Esophagus muscularis mucosa (tissue), 4 donors: ENCODE results near the gene MS4A14. TPM values are rescaled to one million over a fixed set of nuclear protein-coding genes. Genes with fewer than 3 reads are reported as not detected.

ENCODE experiments used
- DNase-seq: peaks from one replicate; pipeline ENCODE4 v3.0.0-alpha.2; 2017; ENCODE audit errors: extremely low spot score
- H3K27ac ChIP-seq, 4 donors: fragments of 200-600 bp; sonication (generic); replicated peaks in 1 of 4; 1 replicate in 3 of 4; 2 replicates in 1 of 4; pipeline ENCODE4 v1.5.1; 2016 to 2019; ENCODE audit warnings: mild to moderate bottlenecking in 1 of 4
- H3K27me3 ChIP-seq, 4 donors: fragments of 200-600 bp; sonication (generic); one replicate each; pipeline versions ENCODE4 v1.5.1 to v1.6.0; 2016 to 2019
- H3K36me3 ChIP-seq, 4 donors: fragments of 200-600 bp; sonication (generic); one replicate each; pipeline ENCODE4 v1.5.1; 2016 to 2019
- H3K4me1 ChIP-seq, 4 donors: fragments of 200-600 bp; sonication (generic); one replicate each; pipeline ENCODE4 v1.5.1; 2016 to 2019
- H3K4me3 ChIP-seq, 4 donors: fragments of 200-600 bp; sonication (generic); 1 replicate in 2 of 4; 2 replicates in 2 of 4; pipeline ENCODE4 v1.5.1; 2016 to 2019; ENCODE audit warnings: mild to moderate bottlenecking in 4 of 4, moderate library complexity in 1 of 4
- H3K9me3 ChIP-seq, 4 donors: fragments of 200-600 bp; sonication (generic); 1 replicate in 3 of 4; 2 replicates in 1 of 4; pipeline ENCODE4 v1.5.1; 2016 to 2019
- EP300 ChIP-seq: sonication (generic); formaldehyde crosslinking; IDR thresholded peaks from one replicate; pipeline ENCODE4 v1.6.1; 2017; ENCODE audit warnings: antibody characterized with exemption
- POLR2A ChIP-seq: fragments of 450-650 bp; IDR thresholded peaks from one replicate; pipeline ENCODE4 v1.6.1; 2017; ENCODE audit warnings: antibody characterized with exemption, moderate library complexity, mild to moderate bottlenecking, low read depth
- POLR2AphosphoS5 ChIP-seq, 2 donors: sonication (generic); formaldehyde crosslinking; IDR thresholded peaks; one replicate each; pipeline ENCODE4 v1.6.1; 2017; ENCODE audit warnings: antibody characterized with exemption in 2 of 2
- WGBS: methylation state at CpG from one replicate; pipeline ENCODE4 v1.1.5; 2018; 5-methylcytosine and 5-hydroxymethylcytosine counted together
- intact Hi-C: fragments of 100-400 bp; cut with DNase I; formaldehyde crosslinking; loops from one replicate; pipeline ENCODE4 v1.15.1; 2023
- total RNA-seq, 4 donors: library from RNA; depleted of rRNA; stranded (reverse); fragments of >200 nt; gene quantifications; one replicate each; pipeline versions ENCODE4 v1.1.0 to v1.2.1, GENCODE V29; 2016
- TF ChIP-seq, protein P1 (sequence below), 3 experiments: fragments of 200-600 bp in 2 of 3; fragments of 450-650 bp in 1 of 3; sonication (generic) in 2 of 3; IDR thresholded peaks; one replicate each; pipeline ENCODE4 v1.5.1; 2017 to 2019; ENCODE audit warnings: antibody characterized with exemption in 3 of 3, mild to moderate bottlenecking in 2 of 3, moderate library complexity in 1 of 3

MS4A14 gene
- total RNA-seq, 4 donors from 2014 or later = 1.6 to 3.7 (median 2.2) TPM

DNA sequence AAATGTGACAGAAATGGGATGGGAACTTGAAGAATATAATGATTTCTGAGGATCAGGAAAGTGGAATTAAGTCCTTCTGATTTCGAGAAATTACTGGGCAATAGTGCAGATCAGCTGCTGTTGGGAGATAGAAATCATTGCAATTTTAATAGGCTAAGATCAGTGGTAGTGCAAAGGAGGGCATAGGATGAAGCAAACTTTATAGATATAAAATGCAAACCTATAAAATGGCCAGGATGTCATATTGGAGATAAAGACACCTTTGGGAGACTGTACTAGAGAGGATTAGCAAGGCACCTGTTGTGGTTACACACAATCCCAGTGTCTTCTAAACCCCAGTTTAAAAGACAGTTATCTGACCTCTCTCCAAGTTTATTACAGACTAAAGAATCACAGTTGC is 24.4 kb upstream of the MS4A14 start:
- no peaks in the 10 kb centered on the region for H3K4me1 ChIP-seq
- no peak overlapping the region for H3K4me3 ChIP-seq
- WGBS = 75% methylated on average over 1 of the region's 1 CpG
- TF ChIP-seq POLR2A (no peak), POLR2AphosphoS5 (IDR thresholded peaks at IDR 0.05) (no peak), EP300 (no peak)
- TF ChIP-seq, protein P1, sequence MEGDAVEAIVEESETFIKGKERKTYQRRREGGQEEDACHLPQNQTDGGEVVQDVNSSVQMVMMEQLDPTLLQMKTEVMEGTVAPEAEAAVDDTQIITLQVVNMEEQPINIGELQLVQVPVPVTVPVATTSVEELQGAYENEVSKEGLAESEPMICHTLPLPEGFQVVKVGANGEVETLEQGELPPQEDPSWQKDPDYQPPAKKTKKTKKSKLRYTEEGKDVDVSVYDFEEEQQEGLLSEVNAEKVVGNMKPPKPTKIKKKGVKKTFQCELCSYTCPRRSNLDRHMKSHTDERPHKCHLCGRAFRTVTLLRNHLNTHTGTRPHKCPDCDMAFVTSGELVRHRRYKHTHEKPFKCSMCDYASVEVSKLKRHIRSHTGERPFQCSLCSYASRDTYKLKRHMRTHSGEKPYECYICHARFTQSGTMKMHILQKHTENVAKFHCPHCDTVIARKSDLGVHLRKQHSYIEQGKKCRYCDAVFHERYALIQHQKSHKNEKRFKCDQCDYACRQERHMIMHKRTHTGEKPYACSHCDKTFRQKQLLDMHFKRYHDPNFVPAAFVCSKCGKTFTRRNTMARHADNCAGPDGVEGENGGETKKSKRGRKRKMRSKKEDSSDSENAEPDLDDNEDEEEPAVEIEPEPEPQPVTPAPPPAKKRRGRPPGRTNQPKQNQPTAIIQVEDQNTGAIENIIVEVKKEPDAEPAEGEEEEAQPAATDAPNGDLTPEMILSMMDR (IDR thresholded peaks at IDR 0.05) = no peak
- no peak overlapping the region for H3K27ac ChIP-seq
- no peak for DNase-seq
- H3K36me3 ChIP-seq = no peaks in the 10 kb centered on the region
- no peaks in the 10 kb centered on the region for H3K9me3 ChIP-seq
- H3K27me3 ChIP-seq = no peaks in the 10 kb centered on the region
- intact Hi-C loops = no loop called here

DNA sequence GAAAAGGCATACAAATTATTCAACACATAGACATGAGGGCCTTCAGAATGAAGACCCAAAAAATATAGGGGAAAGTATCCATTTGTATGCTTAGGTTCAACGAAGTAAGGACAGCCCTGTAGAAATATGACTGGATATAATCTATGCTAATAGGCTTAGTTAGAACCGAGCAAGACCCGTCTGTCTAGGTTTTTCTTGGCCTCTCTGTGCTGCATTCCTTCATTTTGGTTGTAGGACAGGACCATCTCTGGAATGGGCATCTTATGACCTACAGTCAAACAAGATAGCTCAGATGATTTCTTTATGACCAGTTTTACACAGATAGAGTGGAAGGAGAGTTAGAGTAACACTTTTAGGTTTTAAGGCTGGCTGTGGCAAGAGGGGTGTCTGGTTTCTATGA is 23.5 kb upstream of the MS4A14 start:
- H3K36me3 ChIP-seq = no peaks in the 10 kb centered on the region
- 83% methylated on average over 3 of the region's 3 CpGs for WGBS
- DNase-seq = no peak
- TF ChIP-seq, protein P1 (IDR thresholded peaks at IDR 0.05) = no peak
- TF ChIP-seq EP300 (no peak), POLR2A (no peak), POLR2AphosphoS5 (IDR thresholded peaks at IDR 0.05) (no peak)
- intact Hi-C loops = no loop called here
- H3K9me3 ChIP-seq = no peaks in the 10 kb centered on the region
- no peak overlapping the region for H3K27ac ChIP-seq
- no peaks in the 10 kb centered on the region for H3K4me1 ChIP-seq
- no peak overlapping the region for H3K4me3 ChIP-seq
- H3K27me3 ChIP-seq = no peaks in the 10 kb centered on the region

DNA sequence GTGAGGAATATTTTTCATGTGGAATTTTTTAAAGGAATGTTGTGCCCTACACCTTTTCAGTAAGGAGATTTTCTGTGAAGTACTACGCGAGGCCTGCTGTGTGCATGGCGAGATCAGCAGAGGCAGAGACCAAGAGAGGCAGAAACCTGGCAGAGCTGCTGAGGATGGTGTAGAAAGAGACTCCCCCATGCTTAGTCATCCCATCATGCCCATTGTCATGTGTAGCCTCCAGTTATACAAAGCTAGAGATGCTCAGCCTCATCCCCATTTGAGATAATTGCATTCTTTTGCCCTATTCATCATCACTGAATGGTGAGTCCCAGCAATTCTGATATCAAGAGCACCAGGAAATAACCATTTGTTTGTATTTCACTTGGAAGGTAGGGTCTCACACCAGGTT is 20.9 kb upstream of the MS4A14 start:
- TF ChIP-seq POLR2A = no peak
- TF ChIP-seq, protein P1 (IDR thresholded peaks at IDR 0.05) = no peak
- TF ChIP-seq EP300 = no peak
- no peak for TF ChIP-seq POLR2AphosphoS5 (IDR thresholded peaks at IDR 0.05)
- no peaks in the 10 kb centered on the region for H3K36me3 ChIP-seq
- intact Hi-C loops = no loop called here
- H3K27me3 ChIP-seq = peaks cover 0 to 5% (median 0%) of the 10 kb centered on the region in 4 donors
- H3K4me3 ChIP-seq = no peak overlapping the region
- H3K27ac ChIP-seq = no peak overlapping the region
- no peaks in the 10 kb centered on the region for H3K4me1 ChIP-seq
- 92% methylated on average over 3 of the region's 3 CpGs for WGBS
- DNase-seq = no peak
- H3K9me3 ChIP-seq = no peaks in the 10 kb centered on the region

DNA sequence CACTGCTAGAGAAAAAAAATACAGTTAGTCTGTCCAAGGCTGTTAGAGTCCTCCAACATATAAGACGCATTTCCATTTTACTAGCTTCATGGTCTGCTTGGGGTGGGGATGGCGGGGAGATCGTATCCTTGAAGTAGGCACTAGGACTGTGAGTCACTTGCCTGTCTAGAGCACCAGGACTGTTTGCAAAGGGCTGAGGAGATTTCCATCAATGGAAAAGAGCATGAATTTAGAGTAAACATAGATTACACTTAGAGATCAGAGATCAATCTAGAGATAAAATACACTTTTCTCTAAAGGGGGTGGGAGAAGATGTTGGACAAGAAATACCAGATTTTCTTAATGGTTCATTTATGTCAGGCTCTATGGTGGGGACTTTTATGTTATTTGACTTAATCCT is 19.7 kb upstream of the MS4A14 start:
- Histone ChIP-seq H3K9me3 (no peaks in the 10 kb centered on the region), H3K4me3 (no peak overlapping the region), H3K36me3 (no peaks in the 10 kb centered on the region), H3K27me3 (peaks cover 0 to 5% (median 0%) of the 10 kb centered on the region in 4 donors), H3K4me1 (no peaks in the 10 kb centered on the region), H3K27ac (peak overlapping the region in 1 of 4 donors; percentile 5)
- no peak for TF ChIP-seq EP300
- TF ChIP-seq POLR2AphosphoS5 (IDR thresholded peaks at IDR 0.05) = no peak
- TF ChIP-seq, protein P1 (IDR thresholded peaks at IDR 0.05) = no peak
- no peak for TF ChIP-seq POLR2A
- WGBS = 81% methylated on average over 3 of the region's 3 CpGs
- intact Hi-C loops = no loop called here
- DNase-seq = no peak
